GM12875 (cell line): Measurements from ENCODE around the gene ERC2.

ENCODE experiments used
- H3K4me3 ChIP-seq: one replicate; pipeline ENCODE4 v1.5.1; 2011; ENCODE audit warnings: low read depth, low read length, control low read depth
- TF ChIP-seq, protein P1 (sequence below): IDR thresholded peaks from 2 replicates; pipeline ENCODE4 v1.5.1; 2011; ENCODE audit warnings: low read depth, mild to moderate bottlenecking, control low read depth, inconsistent platforms, low read length, moderate library complexity, borderline replicate concordance; ENCODE audit not compliant: insufficient read depth

Gene ERC2

DNA sequence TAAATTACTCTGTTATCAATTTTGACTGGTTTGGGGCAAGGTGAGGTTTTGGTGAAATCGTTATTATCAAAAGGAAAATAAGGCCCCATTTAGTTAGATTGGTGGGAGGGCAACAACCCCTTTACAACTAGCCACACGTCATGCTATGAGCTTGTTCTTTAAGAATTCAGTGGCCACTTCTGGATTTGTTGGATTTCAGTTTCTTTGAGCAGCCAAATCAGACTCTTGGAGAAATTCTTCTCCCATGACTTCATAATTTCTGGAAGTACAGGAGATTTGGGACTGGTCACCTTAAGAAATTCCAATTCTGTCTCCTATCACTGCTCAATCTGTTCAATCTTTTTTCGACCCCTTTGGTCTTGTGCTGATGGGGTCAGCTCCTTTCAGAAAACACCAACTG lies 966.4 kb downstream of the ERC2 start:
- no peak overlapping the region for H3K4me3 ChIP-seq
- TF ChIP-seq, protein P1, sequence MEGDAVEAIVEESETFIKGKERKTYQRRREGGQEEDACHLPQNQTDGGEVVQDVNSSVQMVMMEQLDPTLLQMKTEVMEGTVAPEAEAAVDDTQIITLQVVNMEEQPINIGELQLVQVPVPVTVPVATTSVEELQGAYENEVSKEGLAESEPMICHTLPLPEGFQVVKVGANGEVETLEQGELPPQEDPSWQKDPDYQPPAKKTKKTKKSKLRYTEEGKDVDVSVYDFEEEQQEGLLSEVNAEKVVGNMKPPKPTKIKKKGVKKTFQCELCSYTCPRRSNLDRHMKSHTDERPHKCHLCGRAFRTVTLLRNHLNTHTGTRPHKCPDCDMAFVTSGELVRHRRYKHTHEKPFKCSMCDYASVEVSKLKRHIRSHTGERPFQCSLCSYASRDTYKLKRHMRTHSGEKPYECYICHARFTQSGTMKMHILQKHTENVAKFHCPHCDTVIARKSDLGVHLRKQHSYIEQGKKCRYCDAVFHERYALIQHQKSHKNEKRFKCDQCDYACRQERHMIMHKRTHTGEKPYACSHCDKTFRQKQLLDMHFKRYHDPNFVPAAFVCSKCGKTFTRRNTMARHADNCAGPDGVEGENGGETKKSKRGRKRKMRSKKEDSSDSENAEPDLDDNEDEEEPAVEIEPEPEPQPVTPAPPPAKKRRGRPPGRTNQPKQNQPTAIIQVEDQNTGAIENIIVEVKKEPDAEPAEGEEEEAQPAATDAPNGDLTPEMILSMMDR, result no peak

DNA sequence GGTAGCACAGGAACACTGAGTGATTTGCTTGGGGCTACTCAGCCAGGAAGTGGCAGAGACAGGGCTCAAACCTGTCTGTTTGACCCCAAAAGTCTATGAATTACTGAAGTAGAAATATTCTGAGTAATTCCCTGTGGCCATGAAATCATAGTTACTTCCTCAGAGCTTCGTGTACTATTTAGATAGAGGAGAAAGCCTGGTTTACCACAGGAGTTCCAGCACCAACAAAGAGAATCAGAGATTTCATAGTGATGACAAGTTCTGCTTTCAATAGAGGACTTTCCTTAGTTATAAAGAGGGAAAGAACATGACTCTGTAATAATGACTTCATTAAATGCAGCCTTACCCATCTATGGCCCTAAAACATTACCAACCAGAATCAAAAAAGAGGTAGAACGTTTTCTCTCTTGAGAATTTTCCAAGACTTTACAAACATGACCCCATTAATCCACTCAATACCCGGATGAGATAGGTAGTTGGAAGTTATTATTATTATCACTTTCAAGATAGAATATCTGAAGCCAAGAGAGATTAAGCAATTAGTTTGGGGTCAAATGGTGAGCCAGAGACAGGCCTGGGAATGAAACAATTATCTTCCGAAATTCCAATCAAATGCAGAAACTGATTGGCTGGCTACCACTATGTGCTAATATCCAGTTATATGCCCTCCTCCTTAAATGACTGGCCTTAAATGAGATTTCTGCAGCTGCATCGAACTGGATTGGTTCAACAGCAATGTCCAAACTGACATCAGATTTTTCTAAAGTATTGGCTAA lies 967.5 kb downstream of the ERC2 start:
- TF ChIP-seq, protein P1, result no peak

DNA sequence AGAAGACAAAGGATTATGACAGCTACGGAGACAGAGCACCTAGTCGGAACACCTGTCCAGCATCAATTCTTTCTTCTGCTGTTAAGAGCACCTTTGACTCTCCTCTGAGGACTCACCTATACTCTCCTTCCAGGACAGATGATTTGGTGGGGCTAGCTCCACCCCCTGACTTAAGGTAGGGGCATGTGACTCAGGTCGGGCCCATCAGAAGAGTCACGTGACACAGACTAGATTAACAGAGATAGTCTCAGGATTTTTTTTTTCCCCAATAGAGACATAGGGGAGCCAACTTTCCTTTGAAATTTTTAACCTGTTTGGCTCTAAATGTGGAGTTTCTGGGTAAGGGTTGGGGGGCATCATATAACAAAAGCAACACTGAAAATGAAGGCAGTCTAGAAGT lies 969.7 kb downstream of the ERC2 start:
- H3K4me3 ChIP-seq, result no peak overlapping the region
- TF ChIP-seq, protein P1, result no peak

More for the DNA sequence above, 967.5 kb downstream of the ERC2 start:
- H3K4me3 ChIP-seq, result no peak overlapping the region

DNA sequence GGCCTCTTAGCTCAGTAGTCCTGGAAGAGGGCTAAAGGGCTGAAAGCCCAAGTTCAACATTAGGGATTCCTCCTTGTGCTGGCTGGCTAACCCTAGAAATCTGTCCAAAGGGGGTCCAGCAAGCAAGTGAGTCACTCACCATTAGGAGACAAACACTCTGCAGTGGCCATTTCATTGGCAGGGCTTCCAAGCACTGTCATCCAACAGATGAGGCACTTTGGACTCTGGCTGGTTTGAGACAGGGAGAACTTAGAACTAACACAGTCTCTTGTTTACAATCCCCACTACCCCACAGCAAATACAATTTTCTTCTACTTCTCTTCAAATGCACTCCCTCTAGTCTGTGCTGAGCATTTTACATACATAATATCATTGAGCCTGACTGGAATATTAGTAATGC lies 971.0 kb downstream of the ERC2 start:
- TF ChIP-seq, protein P1, result no peak
- H3K4me3 ChIP-seq, result no peak overlapping the region

DNA sequence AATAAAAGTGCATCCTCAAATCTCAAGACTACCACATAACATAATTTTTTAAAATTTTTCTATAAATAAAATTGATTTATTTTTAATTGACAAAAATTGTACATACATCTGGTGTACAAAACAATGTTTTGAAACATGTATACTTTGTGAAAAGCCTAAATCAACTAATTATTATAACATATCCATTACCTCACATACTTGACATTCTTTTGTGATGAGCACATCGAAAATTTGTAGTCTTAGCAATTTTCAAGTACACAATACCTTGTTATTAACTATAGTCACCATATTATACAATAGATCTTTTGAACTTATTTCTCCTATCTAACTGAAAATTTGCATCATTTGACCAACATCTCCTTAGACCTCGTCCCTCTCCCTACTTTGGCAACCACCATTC lies 973.3 kb downstream of the ERC2 start:
- TF ChIP-seq, protein P1, result no peak

DNA sequence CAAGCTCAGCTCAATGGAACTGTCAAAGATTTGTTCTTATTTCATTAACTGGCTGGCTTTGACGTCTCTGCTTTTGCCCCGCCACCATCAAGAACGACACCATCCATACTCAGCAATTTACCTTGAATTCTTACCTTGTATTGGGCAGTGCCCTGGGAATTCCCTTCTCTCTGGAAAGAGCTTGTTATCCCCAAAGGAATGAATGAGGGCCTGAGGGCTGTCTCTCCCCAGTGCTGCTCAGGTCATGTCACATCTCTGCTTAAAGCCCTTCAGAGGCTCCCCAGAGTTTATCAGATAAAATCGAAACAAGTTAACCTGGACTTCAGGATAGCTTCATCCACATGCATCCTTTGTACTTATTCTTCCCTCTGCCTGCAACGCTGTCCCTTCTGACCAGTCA lies 975.3 kb downstream of the ERC2 start:
- TF ChIP-seq, protein P1, result no peak
- no peak overlapping the region for H3K4me3 ChIP-seq

More for the DNA sequence above, 973.3 kb downstream of the ERC2 start:
- no peak overlapping the region for H3K4me3 ChIP-seq

DNA sequence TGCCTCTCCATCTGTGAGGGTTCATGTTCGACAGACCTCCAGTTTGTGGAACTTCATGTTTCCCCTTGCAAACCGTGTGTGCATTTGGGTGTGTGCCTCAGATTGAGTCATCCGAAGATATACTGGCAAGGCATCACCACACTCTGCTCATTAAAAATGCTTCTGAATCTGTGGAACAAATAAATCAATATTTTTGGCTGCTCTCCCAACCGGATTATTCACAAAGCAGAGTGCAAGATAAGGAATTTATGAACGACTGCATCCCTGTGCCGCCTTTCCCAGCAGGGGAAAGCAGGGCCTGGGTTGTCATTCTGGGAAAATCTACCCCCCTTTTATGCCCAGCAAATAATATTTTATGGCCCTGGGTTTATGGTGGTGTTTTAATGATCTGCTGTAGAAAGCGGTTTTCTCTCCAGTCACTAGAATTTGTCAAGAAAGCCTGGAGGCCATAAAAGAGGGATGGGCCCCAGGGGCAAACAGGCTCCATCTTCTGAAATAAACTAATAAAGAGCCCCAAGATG lies 976.9 kb downstream of the ERC2 start:
- TF ChIP-seq, protein P1, result no peak

More for the DNA sequence above, 976.9 kb downstream of the ERC2 start:
- no peak overlapping the region for H3K4me3 ChIP-seq
